Fibroblast of lung (primary cell): ENCODE measurements around the gene GRHL3.

Experiments
- CTCF ChIP-seq, 2 donors: IDR thresholded peaks in 1 of 2; conservative IDR thresholded peaks in 1 of 2; 1 replicate in 1 of 2; 2 replicates in 1 of 2; pipeline ENCODE4 v1.5.1; 2011 to 2012; ENCODE audit warnings: low read length in 2 of 2, control low read depth in 1 of 2, inconsistent platforms in 1 of 2, low read depth in 1 of 2, mild to moderate bottlenecking in 1 of 2
- EZH2 ChIP-seq: IDR thresholded peaks from 2 replicates; pipeline ENCODE4 v1.5.1; 2012; ENCODE audit warnings: low read length, control low read depth, mild to moderate bottlenecking; ENCODE audit errors: missing control alignments

- TF ChIP-seq CTCF (conservative IDR thresholded peaks at IDR 0.05 in 1 of 2, IDR thresholded peaks at IDR 0.05 in 1 of 2; ENCODE audit: low read depth in 1 of 2, low read length in 2 of 2) = no peak
- no peak for TF ChIP-seq EZH2
Observed at GRCh38 chr1:24364975-24365678, 46.0 kb downstream of the GRHL3 start.
